Kidney (tissue), 14 donors: ENCODE measurements around the gene GGCX. TPM values are rescaled to one million over a fixed set of nuclear protein-coding genes. Genes with fewer than 3 reads are reported as not detected.
A peak's percentile ranks its signal among the peaks of the same experiment; 100 is the strongest.

Experiments used
- DNase-seq, 5 donors: peaks; one replicate each; pipeline ENCODE4 v3.0.0-alpha.2; 2013 to 2020
- FAIRE-seq: peaks from 2 replicates; lab custom pipeline; 2012; peaks lifted over from hg19 to GRCh38; lab: Jason Lieb, UNC
- H3K27ac ChIP-seq, 2 donors: one replicate each; pipeline ENCODE4 v1.7.0; 2013; ENCODE audit warnings: low read depth in 2 of 2, low read length in 2 of 2, inconsistent platforms in 1 of 2
- H3K27me3 ChIP-seq: one replicate; pipeline ENCODE4 v1.7.1; 2013; ENCODE audit warnings: low read length, inconsistent platforms; ENCODE audit not compliant: control insufficient read depth, insufficient read depth
- H3K36me3 ChIP-seq, 3 donors: one replicate each; pipeline versions ENCODE4 v1.7.0 to v1.7.1; 2013; ENCODE audit warnings: low read length in 3 of 3, control low read depth in 1 of 3, inconsistent platforms in 1 of 3; ENCODE audit not compliant: insufficient read depth in 3 of 3, control insufficient read depth in 2 of 3
- H3K4me1 ChIP-seq, 3 donors: one replicate each; pipeline versions ENCODE4 v1.7.0 to v1.7.1; 2013; ENCODE audit warnings: low read length in 3 of 3, inconsistent platforms in 1 of 3, low read depth in 1 of 3; ENCODE audit not compliant: control insufficient read depth in 2 of 3, insufficient read depth in 2 of 3
- H3K4me3 ChIP-seq, 3 donors: one replicate each; pipeline versions ENCODE4 v1.7.0 to v1.8.1; 2013; ENCODE audit warnings: low read length in 3 of 3, control low read depth in 1 of 3, inconsistent platforms in 1 of 3
- H3K9ac ChIP-seq, 3 donors: one replicate each; pipeline versions ENCODE4 v1.7.0 to v1.7.1; 2013; ENCODE audit warnings: low read length in 3 of 3, control low read depth in 1 of 3, inconsistent platforms in 1 of 3
- H3K9me3 ChIP-seq, 3 donors: one replicate each; pipeline versions ENCODE4 v1.7.0 to v1.7.1; 2013; ENCODE audit warnings: low read length in 3 of 3, control low read depth in 1 of 3, inconsistent platforms in 1 of 3; ENCODE audit not compliant: control insufficient read depth in 2 of 3, insufficient read depth in 1 of 3
- CTCF ChIP-seq: IDR thresholded peaks from 3 replicates; pipeline ENCODE4 v1.5.1; 2012; ENCODE audit warnings: mild to moderate bottlenecking, moderate library complexity, borderline replicate concordance; ENCODE audit not compliant: insufficient read depth; ENCODE audit errors: extremely low read depth
- intact Hi-C: fragments of 100-400 bp; cut with DNase I; formaldehyde crosslinking; loops from one replicate; pipeline ENCODE4 v1.11.1; 2022
- polyA plus RNA-seq: library from polyadenylated mRNA; stranded (reverse); fragments of 350-450 nt; fragmentation: Illumina TruSeq; extraction: RNeasy Lipid Tissue Mini Kit (QIAGEN cat#74804); gene quantifications from one replicate; pipeline ENCODE4 v1.2.3, GENCODE V29; 2014; ENCODE audit warnings: low read depth, low replicate concordance; ENCODE audit not compliant: insufficient read depth
- total RNA-seq: library from RNA; stranded (reverse); fragmentation: NEBNext Ultra II Directional; extraction: Animal tissue kit (Norgen Biotek cat#: 25700); gene quantifications from one replicate; pipeline ENCODE4 v1.2.1, GENCODE V29; 2021
- donor health status: control.
- donor health status: control.
- donor health status: control.
- donor health status: control.
- donor health status: control.
- donor health status: DM: yes; HTN: yes; CAD: no.
- donor health status: Normal renal cell carcinoma (clear cell type).

The GGCX gene
- total and polyA plus RNA-seq, 2 donors from 2014 or later: 27.8 to 50.7 TPM

DNA sequence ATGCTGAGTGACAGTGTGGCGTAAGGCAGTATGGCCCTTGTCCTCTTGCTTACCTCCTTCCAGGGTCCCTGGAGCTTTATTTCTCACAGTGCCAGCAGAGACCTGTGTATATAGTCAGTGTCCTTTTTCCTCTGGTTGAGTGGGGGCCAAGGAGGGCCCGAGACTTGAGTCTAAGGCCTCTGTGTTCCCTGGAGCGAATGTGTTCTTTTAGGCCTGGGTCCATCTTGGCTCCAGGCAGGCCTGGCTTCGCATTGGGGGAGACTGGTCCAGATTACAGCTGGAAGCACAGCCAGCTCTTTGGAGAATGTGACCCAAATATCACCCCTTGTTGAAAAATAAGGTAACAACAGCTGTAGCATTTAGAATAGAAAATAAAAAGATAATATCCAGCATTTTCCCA lies 27.9 kb upstream of the GGCX start:
- intact Hi-C loops: no loop called here
- H3K9ac ChIP-seq: no peak overlapping the region
- H3K4me3 ChIP-seq: no peak overlapping the region
- FAIRE-seq (no peak), DNase-seq (no peak)
- no peaks in the 10 kb centered on the region for H3K36me3 ChIP-seq
- no peak overlapping the region for H3K27ac ChIP-seq
- H3K27me3 ChIP-seq: no peaks in the 10 kb centered on the region
- no peaks in the 10 kb centered on the region for H3K9me3 ChIP-seq
- TF ChIP-seq CTCF: no peak
- peaks cover 0 to 32% (median 2%) of the 10 kb centered on the region in 3 donors for H3K4me1 ChIP-seq

- no peak for DNase-seq
- peaks cover 0 to 34% (median 0%) of the 10 kb centered on the region in 3 donors for H3K4me1 ChIP-seq
- no peak overlapping the region for H3K9ac ChIP-seq
- intact Hi-C loops: no loop called here
- no peak for FAIRE-seq
- peaks cover 0 to under 1% (median 0%) of the 10 kb centered on the region in 3 donors for H3K36me3 ChIP-seq
- no peak overlapping the region for H3K4me3 ChIP-seq
- no peaks in the 10 kb centered on the region for H3K27me3 ChIP-seq
- H3K27ac ChIP-seq: no peak overlapping the region
- H3K9me3 ChIP-seq: no peaks in the 10 kb centered on the region
- TF ChIP-seq CTCF: no peak
These were observed 27.4 kb upstream of the GGCX start for GRCh38 chr2:85588645-85589044.

DNA sequence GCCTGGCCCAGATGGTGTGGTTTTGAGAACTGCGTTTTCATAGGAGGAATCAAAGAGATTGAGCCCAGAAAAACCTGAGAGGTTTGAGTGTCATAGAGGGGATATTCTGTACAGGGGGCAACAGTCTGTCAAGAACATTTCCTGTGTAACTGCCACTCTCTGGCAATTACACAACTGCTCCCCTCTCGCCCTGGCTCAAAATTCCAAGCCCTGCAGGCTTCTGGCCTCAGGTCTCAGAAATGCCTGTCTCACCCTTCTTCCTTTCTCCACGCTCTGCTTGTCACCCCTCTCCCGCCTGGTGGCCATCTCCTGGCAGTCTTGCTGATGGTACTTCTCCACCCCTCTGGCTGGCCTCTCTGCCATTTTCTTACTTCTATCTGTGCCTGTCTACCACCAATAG lies 26.9 kb upstream of the GGCX start:
- Histone ChIP-seq H3K27ac (peak overlapping the region in 1 of 2 donors; percentile 16), H3K36me3 (peaks cover 0 to 2% (median 0%) of the 10 kb centered on the region in 3 donors), H3K9ac (no peak overlapping the region), H3K4me3 (no peak overlapping the region), H3K9me3 (no peaks in the 10 kb centered on the region), H3K4me1 (peaks cover 0 to 36% (median 0%) of the 10 kb centered on the region in 3 donors), H3K27me3 (no peaks in the 10 kb centered on the region)
- intact Hi-C loops: no loop called here
- TF ChIP-seq CTCF: no peak
- no peak for DNase-seq
- FAIRE-seq: no peak

DNA sequence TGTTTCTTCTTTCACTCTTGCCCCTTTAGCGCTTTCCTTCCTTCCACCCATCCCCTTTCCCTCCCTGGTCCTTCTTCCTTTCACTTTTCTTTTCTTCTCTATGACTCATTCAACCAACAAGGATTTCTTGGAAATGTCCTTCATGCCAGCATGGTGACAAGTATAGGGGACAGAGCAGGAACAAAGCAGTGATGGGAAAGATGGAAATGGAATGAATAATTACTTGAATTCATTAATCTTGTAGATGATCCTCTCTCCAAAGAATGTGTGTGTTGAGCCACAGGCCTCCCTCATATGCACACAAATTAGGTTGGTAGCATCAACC lies 24.4 kb upstream of the GGCX start:
- peak overlapping the region in 1 of 3 donors; percentile 74 for H3K4me3 ChIP-seq
- peaks cover 0 to 26% (median 0%) of the 10 kb centered on the region in 3 donors for H3K4me1 ChIP-seq
- intact Hi-C loops: no loop called here
- FAIRE-seq: no peak
- DNase-seq: no peak
- H3K36me3 ChIP-seq: peaks cover 0 to 8% (median 2%) of the 10 kb centered on the region in 3 donors
- no peaks in the 10 kb centered on the region for H3K27me3 ChIP-seq
- peak overlapping the region; percentile 93 to 94 for H3K27ac ChIP-seq
- no peak for TF ChIP-seq CTCF
- no peaks in the 10 kb centered on the region for H3K9me3 ChIP-seq
- no peak overlapping the region for H3K9ac ChIP-seq
